ENCODE results near the gene ADGB.
A peak's percentile ranks its signal among the peaks of the same experiment; 100 is the strongest.
"Not testable (repeated sequence)": the region's sequence is repeated elsewhere in the genome, so short reads cannot be mapped to it uniquely, and the experiment has no call there.

ADGB gene

GRCh38 chr6:146770275-146770964, 171.6 kb downstream of the ADGB start:
- DNase-seq = no peak

GRCh38 chr6:146770965-146771735, 172.4 kb downstream of the ADGB start:
- DNase-seq = peak; percentile 11

- no peak for DNase-seq
Measured at GRCh38 chr6:146775220-146775619, 176.4 kb downstream of the ADGB start.

- no peak for DNase-seq
Measured at GRCh38 chr6:146781836-146782235, 183.1 kb downstream of the ADGB start.

- peak; percentile 5 for DNase-seq
Measured at GRCh38 chr6:146785001-146785585, 186.3 kb downstream of the ADGB start.

- no peak for DNase-seq
Measured at GRCh38 chr6:146787876-146788508, 189.2 kb downstream of the ADGB start.

GRCh38 chr6:146790561-146791091, 191.9 kb downstream of the ADGB start:
- no peak for DNase-seq

- DNase-seq = no peak
Measured at GRCh38 chr6:146791930-146792329, 193.2 kb downstream of the ADGB start.

GRCh38 chr6:146793218-146793617, 194.4 kb downstream of the ADGB start:
- not testable (repeated sequence) for DNase-seq

GRCh38 chr6:146795479-146796133, 196.8 kb downstream of the ADGB start:
- DNase-seq = no peak

GRCh38 chr6:146803167-146803566, 204.4 kb downstream of the ADGB start:
- not testable (repeated sequence) for DNase-seq

- DNase-seq = no peak
Measured at GRCh38 chr6:146803601-146804000, 204.8 kb downstream of the ADGB start.

GRCh38 chr6:146805546-146806325, 207.0 kb downstream of the ADGB start:
- DNase-seq = no peak

- DNase-seq = not testable (repeated sequence)
Measured at GRCh38 chr6:146809014-146809413, 210.2 kb downstream of the ADGB start.

GRCh38 chr6:146812811-146813321, 214.1 kb downstream of the ADGB start:
- not testable (repeated sequence) for DNase-seq

- no peak for DNase-seq
Measured at GRCh38 chr6:146813554-146813953, 214.8 kb downstream of the ADGB start.

- DNase-seq = no peak
Measured at GRCh38 chr6:146814148-146814750, 215.5 kb downstream of the ADGB start.

- DNase-seq = not testable (repeated sequence)
Measured at GRCh38 chr6:146815511-146816462, 217.0 kb downstream of the ADGB start.

- no peak for DNase-seq
Measured at GRCh38 chr6:146819596-146820320, 221.0 kb downstream of the ADGB start.
